ENCODE data around the gene PARP2.

DNA sequence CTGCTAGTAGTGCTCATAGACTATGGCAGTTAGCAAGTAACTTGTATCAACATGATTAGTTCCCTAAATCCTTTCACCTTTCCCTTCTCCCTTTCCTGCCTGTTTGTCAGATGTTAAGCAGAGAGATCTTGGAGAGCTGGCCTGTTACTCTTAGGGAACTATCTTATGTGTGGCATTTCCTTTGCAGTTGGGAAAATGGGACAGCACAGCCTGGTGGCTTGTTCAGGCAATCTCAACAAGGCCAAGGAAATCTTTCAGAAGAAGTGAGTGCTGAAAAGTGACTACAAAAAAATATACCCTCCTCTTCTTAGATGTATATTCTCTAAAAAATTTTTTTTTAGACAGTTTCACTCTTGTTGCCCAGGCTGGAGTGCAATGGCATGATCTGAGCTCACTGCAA is 7.4 kb downstream of the PARP2 start:
- TF ChIP-seq POLR2A (IDR thresholded peaks at IDR 0.05) (no peak), EP300 (IDR thresholded peaks at IDR 0.05) (no peak)
- TF ChIP-seq, protein P1, sequence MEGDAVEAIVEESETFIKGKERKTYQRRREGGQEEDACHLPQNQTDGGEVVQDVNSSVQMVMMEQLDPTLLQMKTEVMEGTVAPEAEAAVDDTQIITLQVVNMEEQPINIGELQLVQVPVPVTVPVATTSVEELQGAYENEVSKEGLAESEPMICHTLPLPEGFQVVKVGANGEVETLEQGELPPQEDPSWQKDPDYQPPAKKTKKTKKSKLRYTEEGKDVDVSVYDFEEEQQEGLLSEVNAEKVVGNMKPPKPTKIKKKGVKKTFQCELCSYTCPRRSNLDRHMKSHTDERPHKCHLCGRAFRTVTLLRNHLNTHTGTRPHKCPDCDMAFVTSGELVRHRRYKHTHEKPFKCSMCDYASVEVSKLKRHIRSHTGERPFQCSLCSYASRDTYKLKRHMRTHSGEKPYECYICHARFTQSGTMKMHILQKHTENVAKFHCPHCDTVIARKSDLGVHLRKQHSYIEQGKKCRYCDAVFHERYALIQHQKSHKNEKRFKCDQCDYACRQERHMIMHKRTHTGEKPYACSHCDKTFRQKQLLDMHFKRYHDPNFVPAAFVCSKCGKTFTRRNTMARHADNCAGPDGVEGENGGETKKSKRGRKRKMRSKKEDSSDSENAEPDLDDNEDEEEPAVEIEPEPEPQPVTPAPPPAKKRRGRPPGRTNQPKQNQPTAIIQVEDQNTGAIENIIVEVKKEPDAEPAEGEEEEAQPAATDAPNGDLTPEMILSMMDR (IDR thresholded peaks at IDR 0.05), result peak in 1 of 4 experiments; percentile 24
